GM19328 (cell line): ENCODE measurements around the gene CDH4.

Experiments
- ATAC-seq: cut with Tn5 transposase; IDR thresholded peaks from one replicate; pipeline ENCODE4 v1.9.1; 2021; ENCODE audit warnings: mild to moderate bottlenecking, moderate library complexity; ENCODE audit not compliant: unreplicated experiment

Gene CDH4

DNA sequence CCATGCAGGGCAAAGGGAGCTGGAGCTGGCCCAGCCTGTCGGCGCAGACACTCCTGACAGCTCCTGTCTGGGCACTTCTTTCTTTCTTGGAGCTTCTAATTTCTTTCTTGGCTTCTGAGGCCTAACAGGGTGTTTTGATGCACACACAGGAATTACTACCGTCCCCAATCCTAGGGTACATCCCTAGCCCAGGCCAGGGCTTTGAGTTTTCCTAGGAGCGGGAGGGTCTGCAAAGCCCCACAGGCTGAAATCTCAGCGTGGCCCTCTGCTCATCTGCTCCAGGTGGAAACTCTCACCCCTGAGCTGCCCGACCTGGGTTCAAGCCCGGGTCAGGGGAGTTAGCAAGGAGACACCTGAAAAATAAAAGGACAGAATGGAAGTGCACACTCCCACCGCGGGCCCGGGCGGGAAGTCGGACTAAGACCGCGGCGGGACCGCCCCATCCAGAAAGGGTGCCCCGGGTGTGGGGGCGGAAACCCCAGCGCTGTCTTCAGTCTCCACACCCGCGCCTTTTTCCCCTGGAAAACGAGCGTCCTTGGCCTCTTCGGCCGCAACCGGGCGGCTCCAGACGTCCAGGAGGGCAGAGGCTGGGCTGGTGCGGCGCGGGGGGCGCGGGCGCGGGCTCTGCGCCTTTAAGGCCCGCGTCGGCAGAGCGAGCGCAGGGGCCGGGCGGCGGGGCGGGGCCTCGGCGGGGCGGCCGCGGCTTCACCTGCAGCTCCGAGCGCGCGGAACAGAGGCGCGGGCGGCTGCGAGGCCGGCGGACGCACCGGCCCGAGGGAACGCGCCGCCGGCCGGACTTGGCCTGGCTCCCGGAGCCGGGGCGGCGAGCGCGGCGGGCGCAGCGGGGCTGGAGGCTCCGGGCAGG is at the start of gene CDH4:
CDH4 (plus strand) TSS at position 733 of the 865 bp plus-strand sequence.
- no peak for ATAC-seq

DNA sequence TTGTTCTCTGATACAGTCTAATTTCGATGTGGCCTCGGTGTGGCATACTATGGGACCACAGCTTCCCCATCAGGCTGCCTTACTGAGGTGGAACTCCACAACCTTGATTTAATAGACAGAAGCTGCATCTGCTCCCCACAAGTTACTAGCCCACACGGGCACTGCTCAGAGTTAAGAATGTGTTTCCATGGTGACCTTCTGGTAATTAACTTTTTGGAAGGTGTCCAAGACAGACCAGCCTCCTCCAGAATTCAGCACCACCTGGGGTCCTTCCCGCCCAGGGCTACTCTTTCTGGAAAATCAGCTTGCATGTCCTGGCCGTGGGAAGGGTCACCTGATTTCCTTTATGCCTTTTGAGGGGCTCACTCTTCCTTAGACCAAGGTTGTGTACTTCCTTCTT is 48.7 kb upstream of the CDH4 start:
- ATAC-seq, result no peak

DNA sequence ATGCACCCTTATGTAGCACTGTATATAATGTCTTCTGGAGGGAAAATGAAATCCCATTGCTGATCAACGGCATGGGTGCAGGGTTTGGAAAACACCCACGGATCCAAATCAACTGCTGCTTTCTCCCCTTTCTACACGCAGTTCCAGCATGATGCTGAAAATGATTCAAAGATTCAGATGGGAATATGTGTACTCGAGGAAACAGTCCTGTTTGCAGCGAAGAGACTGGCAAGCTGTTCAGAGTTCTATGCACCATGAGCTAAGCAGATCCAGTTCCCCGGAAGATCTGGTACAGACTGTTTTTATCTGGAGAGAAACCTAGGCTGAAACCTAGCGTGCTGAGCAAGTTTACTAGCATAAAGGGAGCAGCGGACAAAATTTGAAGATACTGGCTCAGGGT is 47.9 kb upstream of the CDH4 start:
- no peak for ATAC-seq

DNA sequence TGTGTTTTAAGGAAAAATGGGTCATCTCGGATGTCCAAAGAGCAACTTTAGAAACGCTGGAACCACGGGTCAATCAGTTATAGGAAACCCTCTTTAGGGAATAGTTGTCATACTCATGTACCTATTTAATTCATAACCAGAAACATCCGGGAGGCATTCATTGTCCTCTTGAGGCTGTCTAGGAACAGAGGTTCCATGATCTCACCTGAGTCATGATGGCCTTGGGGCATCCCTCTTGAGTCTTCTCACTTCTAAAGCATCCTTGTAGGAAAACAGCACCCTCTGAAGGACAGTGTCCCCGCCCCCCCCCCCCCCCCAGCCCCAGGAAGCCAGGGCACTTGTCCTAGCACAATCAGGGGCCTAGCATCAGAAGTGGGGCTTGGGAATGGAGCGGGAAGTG is 46.3 kb upstream of the CDH4 start:
- ATAC-seq, result no peak

DNA sequence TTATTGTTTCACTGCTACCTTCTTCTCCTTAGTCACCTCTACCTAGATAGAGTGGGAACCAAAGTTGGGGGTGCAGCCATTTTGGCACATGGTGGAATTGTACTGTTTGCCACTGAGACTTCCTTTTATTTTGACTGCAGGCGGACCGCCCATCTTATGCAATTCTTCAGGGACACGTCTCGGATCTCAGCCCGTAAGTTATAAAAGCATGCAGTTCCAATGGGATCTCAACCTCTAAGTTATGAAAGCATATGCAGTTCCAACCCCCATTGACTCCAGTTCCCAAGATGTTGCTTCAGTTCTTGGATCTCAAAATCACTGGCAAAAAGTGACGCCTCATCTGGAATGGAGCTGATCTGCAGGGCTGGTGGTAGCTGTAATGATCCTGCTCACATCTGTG is 41.2 kb upstream of the CDH4 start:
- no peak for ATAC-seq

DNA sequence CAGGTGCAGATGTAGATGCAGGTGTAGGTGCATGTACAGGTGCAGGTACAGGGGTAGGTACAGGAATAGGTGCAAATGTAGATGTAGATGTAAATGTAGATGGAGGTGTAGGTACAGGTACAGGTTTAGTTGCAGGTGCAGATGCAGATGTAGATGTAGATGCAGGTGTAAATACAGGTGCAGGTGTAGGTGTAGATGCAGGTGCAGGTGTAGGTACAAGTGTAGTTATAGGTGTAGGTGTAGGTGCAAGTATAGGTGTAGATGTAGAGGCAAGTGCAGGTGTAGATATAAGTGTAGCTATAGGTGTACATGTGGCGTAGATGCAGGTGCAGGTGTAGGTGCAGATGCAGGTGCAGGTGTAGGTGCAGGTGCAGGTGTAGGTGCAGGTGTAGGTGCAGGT is 34.2 kb upstream of the CDH4 start:
- ATAC-seq, result no peak

DNA sequence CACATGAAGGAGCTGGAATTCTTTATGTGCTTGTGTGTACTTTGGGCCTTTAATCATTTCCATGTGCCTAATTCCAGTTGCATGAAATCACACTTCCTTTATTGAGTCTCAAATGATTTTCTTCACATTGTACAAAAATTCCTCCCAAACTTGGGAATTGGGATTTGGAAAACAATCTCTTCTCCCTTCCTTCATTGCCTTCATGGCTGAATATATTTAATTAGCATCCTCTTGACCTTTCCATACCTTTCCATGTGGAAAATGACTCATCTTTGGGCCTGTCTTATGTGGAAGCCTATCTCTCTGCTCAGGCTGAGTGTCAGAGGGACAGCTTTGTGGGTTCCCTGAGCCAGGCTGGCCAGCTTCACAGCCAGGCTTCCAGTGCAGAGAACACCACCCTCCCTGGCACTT is 33.0 kb upstream of the CDH4 start:
- no peak for ATAC-seq

DNA sequence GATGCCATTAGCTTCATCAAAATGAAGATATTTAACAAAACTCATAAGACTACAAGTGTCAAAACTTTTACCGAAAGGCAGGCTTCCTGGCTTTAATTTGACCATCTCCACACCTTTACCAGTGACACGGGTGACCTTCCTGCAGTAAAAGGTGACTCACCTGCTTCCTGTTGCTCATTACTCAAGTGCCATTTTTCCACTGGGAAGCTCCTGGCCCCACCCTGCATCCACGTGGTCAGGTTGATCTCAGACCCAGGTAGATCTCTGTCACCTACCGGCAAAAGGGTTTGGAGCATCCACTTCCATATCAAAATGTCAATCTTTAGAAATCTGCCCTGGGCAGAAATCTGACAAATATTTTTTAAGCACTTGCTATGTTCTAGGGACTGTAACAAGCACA is 31.9 kb upstream of the CDH4 start:
- ATAC-seq, result no peak

DNA sequence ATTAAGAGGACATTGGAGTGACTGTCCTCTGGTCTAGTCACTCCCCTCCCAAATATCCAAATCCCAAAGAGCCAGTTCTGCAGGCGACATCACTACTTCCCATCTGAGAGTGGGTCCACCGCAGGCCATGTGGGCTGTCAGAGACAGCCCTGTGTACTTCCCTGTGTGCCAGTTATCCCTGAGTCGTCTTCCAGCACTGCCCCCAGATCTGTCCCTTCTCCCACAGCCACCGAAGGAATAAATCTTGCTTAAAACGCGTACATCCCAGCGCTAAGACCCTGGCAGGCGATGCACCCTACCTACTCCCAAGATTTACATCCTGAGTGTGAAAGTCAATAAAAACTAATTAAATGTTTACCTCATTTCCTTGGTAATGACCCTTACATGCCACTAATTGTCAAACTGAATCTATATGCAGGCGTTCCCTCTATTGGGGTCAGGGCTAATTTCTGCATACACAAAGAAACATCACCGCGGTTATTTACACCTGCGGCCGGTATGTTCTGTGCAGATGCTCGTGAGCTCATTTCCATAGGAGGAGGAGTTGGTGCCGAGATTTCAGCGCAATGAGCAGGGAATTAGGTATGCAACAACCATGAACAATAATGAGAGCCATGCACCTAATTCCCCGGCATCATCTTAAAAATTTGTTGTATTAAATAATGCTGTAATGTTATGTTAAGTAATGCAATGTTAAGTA is 31.3 kb upstream of the CDH4 start:
- ATAC-seq, result no peak

DNA sequence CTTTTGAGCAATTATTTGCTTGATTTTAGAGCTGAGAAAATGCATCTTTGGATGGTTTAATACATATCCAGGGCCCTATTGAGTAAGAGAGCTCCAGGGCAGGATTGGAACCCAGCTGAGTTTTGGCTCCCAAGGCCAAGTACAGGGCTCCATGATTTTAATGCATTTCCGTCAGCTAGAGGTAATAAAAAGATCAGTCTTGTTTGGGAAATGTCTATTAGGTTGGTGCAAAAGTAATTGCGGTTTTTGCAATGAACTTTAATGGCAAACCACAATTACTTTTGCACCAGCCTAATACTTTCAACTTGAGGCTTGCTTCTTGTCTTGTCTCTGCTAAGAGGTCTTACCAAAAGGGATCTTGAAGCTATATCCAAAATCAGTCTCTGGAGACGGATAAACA is 29.4 kb upstream of the CDH4 start:
- ATAC-seq, result no peak

DNA sequence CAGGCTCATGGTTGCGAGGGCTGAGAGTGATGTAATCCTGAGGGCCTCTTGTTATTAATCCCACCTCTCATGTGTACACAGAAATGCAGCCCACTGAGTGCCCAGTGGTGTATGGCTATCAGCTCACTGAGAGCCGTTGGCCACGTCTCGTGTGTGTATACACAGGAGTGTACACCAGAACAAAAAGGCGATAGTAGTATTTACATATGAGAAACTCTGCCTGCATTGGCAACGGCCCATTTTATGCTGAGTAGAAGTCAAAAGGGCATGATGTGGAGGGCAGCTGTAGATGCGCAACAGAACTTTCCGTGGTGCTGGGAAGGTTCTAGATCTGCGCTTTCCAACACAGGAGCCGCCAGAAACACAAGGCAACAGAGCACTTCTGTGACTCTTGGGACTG is 28.9 kb upstream of the CDH4 start:
- no peak for ATAC-seq

DNA sequence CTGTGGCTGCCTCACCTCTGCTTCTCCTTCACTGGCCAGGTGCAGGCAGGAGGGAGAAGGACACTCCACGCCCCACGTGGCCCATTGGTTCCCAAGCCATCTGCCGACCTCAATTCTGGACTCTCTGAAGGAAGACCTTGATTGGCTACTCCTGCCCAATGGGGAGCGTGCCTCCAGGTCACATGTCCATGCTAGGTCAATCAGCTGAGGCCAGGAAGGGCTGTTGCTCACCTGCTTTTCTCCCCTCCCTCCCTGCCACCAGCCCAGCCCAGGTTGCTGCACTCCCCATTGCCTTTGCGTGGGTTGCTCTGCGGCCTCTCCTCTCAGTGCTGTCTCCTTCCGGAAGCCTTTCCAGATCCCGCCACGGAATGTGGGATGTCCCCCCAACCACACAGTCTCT is 21.9 kb upstream of the CDH4 start:
- ATAC-seq, result no peak

DNA sequence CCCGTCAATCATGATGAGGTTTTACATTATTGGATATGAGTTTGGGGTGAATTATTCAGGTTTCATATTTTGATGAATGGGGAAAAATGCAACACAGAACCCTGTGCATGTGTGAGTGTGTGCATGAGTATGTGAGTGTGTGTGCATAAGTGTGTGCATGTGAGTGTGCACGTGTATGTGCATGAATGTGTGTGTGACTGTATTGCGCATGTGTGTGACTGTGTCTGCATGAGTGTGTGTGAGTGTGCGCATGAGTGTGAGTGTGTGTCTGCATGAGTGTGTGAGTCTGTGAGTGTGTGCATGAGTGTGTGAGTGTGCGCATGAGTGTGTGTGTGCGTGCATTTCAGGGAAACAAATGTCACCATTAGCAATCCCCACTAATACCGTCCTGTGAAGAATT is 18.5 kb upstream of the CDH4 start:
- ATAC-seq, result no peak

DNA sequence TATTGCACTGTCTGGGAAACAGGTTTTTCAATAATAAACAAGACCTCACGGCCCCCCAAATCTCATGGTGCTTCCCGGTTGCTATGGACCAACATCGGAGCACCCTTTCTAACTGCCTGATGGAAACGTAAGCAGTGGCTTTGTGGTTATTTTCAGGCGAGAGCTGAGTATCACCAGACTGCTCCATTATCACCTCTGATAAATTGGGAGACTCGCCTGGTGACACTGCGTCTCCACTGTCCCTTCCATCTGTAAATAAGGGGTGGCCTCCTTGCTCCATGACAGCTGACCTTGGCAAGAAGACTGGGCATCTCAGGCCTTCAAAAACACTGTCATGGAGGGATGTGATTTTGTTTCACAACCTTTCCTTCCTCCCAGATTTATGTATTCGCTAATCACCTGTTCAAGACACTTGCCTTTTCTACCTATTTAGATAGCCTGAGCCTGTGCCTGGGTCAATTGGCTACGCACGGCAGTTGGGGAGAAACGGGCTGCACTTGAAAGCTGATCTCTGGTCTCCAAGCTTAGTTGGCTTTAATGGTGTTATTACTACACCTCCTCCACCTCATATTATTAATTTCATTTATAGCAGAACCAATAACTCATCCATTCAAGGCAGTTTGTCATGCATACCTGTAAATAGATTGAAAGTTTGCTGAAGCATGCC is 17.7 kb upstream of the CDH4 start:
- no peak for ATAC-seq

DNA sequence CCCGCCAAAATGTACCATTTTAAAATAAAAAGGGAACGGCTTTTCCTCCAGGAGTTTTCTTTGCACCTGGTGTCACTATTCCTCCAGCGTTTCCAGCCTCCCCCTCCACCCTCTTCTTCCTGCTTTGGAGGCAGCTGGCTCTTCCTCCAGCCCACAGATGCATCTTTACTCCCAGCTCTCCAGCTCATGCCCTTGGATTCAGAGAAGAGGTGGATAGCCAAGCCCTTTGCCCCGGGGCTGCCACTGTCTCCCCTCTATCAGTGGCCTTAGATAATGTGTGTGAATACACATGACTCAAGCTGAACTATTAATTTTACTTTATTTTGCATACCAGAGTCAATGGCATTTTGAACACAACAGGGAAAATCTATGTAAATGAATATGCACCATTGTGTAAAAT is 15.3 kb upstream of the CDH4 start:
- ATAC-seq, result no peak

DNA sequence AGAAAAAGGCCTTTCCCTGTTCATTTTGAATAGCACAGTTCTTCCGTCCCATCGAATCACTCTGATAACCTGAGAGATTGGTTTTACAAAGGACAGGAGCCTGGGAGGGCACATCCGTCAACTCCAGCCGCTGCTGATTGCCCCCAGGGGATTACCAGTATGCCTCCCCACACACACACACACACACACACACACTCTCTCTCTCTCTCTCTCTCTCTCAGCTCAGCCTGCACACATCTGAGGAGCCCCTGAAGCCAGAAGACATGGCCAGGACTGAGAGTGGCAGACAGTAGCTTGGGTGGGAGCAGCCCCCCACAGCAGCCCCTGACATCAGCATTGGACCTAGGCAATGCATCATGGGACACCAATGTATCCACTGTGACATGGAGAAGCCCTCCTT is 13.2 kb upstream of the CDH4 start:
- ATAC-seq, result no peak

DNA sequence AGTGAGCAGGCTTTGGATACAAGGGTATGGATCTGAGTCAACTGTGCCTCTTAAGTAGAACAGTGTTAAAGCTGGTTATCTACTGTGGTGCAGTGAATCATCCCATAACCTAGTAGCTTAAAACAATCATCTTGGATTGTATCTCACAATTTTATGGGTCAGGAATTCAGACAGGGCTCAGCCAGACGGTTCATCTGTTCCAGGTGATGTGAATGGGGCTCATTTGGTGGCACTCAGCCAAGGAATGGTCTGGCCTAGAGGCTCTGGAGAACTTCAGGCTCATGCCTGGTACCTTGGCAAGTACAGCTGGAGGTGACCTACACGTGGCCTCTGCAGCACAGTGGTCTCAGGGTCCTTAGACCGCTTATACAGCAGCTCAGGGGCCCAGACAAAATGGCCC is 11.2 kb upstream of the CDH4 start:
- ATAC-seq, result no peak

DNA sequence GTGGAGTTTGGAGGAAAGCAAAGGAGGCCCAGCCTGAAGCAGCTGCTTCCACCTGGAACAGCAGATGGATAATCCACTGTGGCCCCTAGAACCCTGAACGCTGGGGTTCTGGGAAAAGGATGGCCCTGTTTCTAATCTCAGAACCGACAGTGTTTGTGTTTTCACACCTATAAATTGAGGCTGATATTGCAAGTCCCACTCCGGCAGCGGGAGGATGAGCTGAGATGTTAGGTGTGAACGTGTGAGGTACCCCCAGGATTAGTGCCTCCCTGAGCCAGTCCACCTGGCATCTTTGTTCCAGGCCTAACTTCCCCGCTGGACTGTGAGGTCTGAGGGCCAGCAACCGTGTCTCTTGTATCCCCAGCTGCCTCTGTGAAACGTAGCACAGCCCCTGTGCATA is 7.8 kb upstream of the CDH4 start:
- ATAC-seq, result no peak

DNA sequence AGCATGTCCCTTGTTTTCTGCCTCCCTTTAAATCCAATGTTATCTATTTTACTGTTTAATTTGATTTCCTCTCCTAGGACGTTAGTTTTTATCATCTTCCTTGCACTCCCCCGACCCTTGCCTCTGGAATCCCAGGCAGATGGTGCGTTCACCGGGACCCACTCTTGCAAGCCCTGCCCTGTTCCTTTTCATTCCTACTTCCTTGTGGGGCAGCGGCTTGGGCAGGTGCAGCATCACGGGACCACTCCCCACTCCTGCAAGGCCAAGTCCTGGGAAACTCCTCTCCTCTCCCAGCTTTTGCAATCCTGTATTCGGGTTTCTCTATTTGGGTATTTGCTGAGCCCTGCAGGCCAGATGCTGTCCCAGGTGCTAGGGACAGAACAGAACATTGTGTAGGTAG is 5.8 kb upstream of the CDH4 start:
- no peak for ATAC-seq

DNA sequence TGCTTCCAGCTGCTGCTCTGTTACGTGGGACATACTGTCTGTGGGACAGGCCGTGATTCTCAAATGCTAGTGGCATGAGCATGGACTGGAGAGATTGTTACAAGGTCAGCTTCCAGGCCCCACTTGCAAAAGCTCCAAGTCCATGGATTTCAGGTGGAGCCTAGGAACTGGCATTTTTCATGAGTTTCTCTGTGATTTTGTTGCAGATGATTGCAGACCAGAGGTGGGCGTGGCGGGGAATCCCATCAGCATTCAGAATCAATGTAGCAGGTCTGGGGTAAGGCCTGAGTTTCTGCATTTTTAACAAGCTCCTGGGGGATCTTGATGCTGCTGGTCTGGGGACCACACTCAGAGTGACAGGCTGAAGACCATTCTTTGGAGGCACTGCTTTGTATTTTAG is 2.4 kb upstream of the CDH4 start:
- ATAC-seq, result no peak

DNA sequence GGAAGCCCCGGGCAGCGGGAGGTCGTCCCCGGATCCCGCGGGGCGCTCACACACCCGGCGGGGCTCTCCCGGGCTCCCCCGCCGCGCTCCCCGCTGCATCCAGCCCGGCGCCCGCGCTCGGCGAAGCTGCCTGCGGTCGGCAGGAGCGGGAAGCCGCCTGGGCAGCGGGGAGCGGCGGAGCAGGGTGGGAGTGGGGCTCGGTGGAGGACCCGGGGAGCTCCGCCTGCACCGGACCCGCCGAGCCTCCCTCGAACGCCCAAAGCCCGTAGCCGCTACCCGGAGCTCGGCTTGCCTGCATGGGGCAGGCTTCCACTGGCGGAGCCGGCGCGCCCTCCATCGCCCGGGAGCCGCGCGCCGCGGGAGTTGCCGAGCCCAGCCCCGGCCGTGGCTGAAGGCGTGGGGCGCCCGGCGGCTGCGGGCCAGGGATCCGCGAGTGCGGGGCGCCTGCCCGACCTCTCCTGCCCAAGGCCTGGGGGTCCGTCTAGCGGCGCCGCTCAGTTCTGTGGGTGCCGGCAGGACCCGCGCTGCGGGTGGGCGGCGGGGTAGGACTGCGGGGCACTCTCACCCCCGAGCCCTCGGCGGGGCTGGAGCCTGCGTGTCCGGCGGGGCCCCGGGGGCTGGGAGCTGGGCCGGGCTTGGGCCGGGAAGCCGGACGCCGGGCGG is 671 bp downstream of the CDH4 start:
- no peak for ATAC-seq

DNA sequence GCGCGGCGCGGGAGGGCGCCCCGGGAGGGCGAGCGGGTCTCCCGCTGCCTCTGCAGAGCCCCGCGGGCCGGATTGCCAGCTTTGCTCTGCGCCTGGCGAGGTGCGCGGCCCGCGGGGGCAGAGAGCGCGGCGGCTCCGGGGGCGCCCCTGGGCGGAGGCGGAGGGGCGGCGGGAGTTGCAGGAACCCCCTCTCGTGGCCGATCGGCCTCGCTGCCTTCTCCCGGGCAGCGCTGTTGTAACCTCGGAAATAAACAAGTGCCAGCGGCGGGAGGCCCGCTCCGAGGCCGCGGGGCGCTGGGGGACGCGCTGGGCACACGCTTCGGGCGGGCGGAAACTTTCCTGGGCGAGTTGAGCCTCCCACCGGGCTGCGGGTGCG is 1.2 kb downstream of the CDH4 start:
- no peak for ATAC-seq
